ENCODE results near the gene MPP3. TPM values are rescaled to one million over a fixed set of nuclear protein-coding genes. Genes with fewer than 3 reads are reported as not detected.

MPP3 gene
- total RNA-seq, 1 donor from 2014 or later: 6.1 TPM

DNA sequence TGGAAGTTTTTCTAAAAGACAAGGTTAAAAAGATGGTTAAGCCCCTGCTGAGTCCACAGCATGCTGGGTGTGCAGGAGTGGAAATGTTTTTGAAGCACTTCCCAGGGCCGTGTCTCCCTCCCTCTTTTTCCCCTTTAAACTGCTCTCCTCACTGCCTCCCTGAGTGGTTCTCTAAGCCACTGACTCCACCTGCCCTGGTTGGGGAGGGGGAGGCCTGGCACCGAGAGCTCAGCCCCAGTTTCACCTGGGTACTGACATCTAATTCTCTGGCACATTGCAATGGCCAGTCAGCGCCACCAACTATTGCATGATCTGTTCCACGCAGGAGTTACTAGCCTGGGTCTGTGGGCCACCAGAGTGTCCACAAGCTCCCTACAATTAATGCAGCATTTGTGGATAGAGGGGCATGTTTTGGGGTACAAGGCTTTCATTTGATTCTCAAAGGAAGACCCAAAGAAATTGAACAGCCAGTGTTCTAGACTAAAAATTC is 22.7 kb downstream of the MPP3 start:
- no peak overlapping the region for H3K9ac ChIP-seq
- no peaks in the 10 kb centered on the region for H3K36me3 Mint-ChIP-seq
- no peaks in the 10 kb centered on the region for H3K4me1 ChIP-seq
- H3K27me3 Mint-ChIP-seq (ENCODE audit: insufficient read depth, low read depth): peaks cover 2% of the 10 kb centered on the region
- H4K20me1 ChIP-seq (ENCODE audit: low read depth): no peaks in the 10 kb centered on the region
- no peaks in the 10 kb centered on the region for H3F3A ChIP-seq (ENCODE audit: low read depth)
- no peak overlapping the region for H2AFZ ChIP-seq (replicated peaks)
- H3K9me3 ChIP-seq (ENCODE audit: low read depth): no peaks in the 10 kb centered on the region
- no peak overlapping the region for H3K4me2 ChIP-seq
- no peak overlapping the region for H3K27ac Mint-ChIP-seq
- H3K36me3 ChIP-seq: no peaks in the 10 kb centered on the region
- H3K4me1 Mint-ChIP-seq: peaks cover 11% of the 10 kb centered on the region
- H3K27ac ChIP-seq: no peak overlapping the region
- no peaks in the 10 kb centered on the region for H3K27me3 ChIP-seq
- DNase-seq (ENCODE audit: low spot score): no peak
- TF ChIP-seq, protein P1, sequence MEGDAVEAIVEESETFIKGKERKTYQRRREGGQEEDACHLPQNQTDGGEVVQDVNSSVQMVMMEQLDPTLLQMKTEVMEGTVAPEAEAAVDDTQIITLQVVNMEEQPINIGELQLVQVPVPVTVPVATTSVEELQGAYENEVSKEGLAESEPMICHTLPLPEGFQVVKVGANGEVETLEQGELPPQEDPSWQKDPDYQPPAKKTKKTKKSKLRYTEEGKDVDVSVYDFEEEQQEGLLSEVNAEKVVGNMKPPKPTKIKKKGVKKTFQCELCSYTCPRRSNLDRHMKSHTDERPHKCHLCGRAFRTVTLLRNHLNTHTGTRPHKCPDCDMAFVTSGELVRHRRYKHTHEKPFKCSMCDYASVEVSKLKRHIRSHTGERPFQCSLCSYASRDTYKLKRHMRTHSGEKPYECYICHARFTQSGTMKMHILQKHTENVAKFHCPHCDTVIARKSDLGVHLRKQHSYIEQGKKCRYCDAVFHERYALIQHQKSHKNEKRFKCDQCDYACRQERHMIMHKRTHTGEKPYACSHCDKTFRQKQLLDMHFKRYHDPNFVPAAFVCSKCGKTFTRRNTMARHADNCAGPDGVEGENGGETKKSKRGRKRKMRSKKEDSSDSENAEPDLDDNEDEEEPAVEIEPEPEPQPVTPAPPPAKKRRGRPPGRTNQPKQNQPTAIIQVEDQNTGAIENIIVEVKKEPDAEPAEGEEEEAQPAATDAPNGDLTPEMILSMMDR (IDR thresholded peaks at IDR 0.05): no peak
- no peak for TF ChIP-seq EZH2phosphoT487 (IDR thresholded peaks at IDR 0.05)
- no peak for TF ChIP-seq EZH2 (IDR thresholded peaks at IDR 0.05)
- H3K9me3 Mint-ChIP-seq: no peaks in the 10 kb centered on the region
- no peak overlapping the region for H3K4me3 Mint-ChIP-seq
- H3K79me2 ChIP-seq (ENCODE audit: low read depth): no peaks in the 10 kb centered on the region
- no peak overlapping the region for H3K4me3 ChIP-seq

DNA sequence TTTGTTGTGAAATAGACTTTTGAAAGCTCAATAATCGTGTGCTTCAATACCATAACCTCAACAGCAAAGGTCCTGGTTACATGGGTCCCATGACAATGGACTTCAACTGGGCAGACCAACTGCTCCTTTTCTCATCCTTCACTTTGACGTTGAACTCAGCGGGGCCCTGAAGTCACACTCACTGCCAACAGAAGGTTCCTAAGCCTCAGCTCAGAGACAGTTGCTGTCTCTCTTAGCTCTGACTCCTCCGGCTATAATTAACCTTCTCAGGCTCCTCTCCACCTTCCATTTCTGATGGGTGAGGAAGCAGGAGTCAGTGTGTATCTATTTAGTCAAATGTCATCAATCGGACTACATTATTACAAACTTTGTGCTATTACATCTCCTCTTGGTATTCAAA is 23.8 kb downstream of the MPP3 start:
- no peak overlapping the region for H3K9ac ChIP-seq
- no peak overlapping the region for H3K4me3 ChIP-seq
- H3K4me1 ChIP-seq: no peaks in the 10 kb centered on the region
- no peaks in the 10 kb centered on the region for H3K36me3 ChIP-seq
- H3K4me2 ChIP-seq: no peak overlapping the region
- H3F3A ChIP-seq (ENCODE audit: low read depth): no peaks in the 10 kb centered on the region
- Mint-ChIP-seq H3K27ac (no peak overlapping the region), H3K4me1 (peaks cover 11% of the 10 kb centered on the region), H3K9me3 (no peaks in the 10 kb centered on the region), H3K36me3 (no peaks in the 10 kb centered on the region), H3K27me3 (ENCODE audit: insufficient read depth, low read depth) (peaks cover 5% of the 10 kb centered on the region), H3K4me3 (no peak overlapping the region)
- H4K20me1 ChIP-seq (ENCODE audit: low read depth): no peaks in the 10 kb centered on the region
- no peaks in the 10 kb centered on the region for H3K79me2 ChIP-seq (ENCODE audit: low read depth)
- DNase-seq (ENCODE audit: low spot score): no peak
- no peaks in the 10 kb centered on the region for H3K9me3 ChIP-seq (ENCODE audit: low read depth)
- no peak overlapping the region for H2AFZ ChIP-seq (replicated peaks)
- no peaks in the 10 kb centered on the region for H3K27me3 ChIP-seq
- TF ChIP-seq EZH2 (IDR thresholded peaks at IDR 0.05) (no peak), EZH2phosphoT487 (IDR thresholded peaks at IDR 0.05) (no peak)
- TF ChIP-seq, protein P1 (IDR thresholded peaks at IDR 0.05): no peak
- no peak overlapping the region for H3K27ac ChIP-seq

GRCh38 chr17:43808076-43808475 is 24.9 kb downstream of the MPP3 start:
- no peak for TF ChIP-seq EZH2phosphoT487 (IDR thresholded peaks at IDR 0.05)
- no peak for TF ChIP-seq EZH2 (IDR thresholded peaks at IDR 0.05)
- TF ChIP-seq, protein P1 (IDR thresholded peaks at IDR 0.05): no peak
- no peaks in the 10 kb centered on the region for H3K36me3 Mint-ChIP-seq
- no peak for DNase-seq (ENCODE audit: low spot score)
- no peaks in the 10 kb centered on the region for H3K79me2 ChIP-seq (ENCODE audit: low read depth)
- peaks cover 3% of the 10 kb centered on the region for H3K27me3 Mint-ChIP-seq (ENCODE audit: insufficient read depth, low read depth)
- no peak overlapping the region for H3K4me2 ChIP-seq
- H2AFZ ChIP-seq (replicated peaks): no peak overlapping the region
- no peak overlapping the region for H3K4me3 ChIP-seq
- no peaks in the 10 kb centered on the region for H3K9me3 Mint-ChIP-seq
- H3K4me1 Mint-ChIP-seq: peaks cover 14% of the 10 kb centered on the region
- H4K20me1 ChIP-seq (ENCODE audit: low read depth): no peaks in the 10 kb centered on the region
- H3K9ac ChIP-seq: no peak overlapping the region
- no peak overlapping the region for H3K27ac ChIP-seq
- no peaks in the 10 kb centered on the region for H3K9me3 ChIP-seq (ENCODE audit: low read depth)
- H3K4me1 ChIP-seq: peaks cover 5% of the 10 kb centered on the region
- H3K36me3 ChIP-seq: no peaks in the 10 kb centered on the region
- no peak overlapping the region for H3K27ac Mint-ChIP-seq
- H3K27me3 ChIP-seq: no peaks in the 10 kb centered on the region
- H3F3A ChIP-seq (ENCODE audit: low read depth): no peaks in the 10 kb centered on the region
- no peak overlapping the region for H3K4me3 Mint-ChIP-seq

All from neural progenitor cell (in vitro differentiated cells).